Spinal cord (tissue), 10 donors: Measurements from ENCODE around the gene GRAP. TPM values are rescaled to one million over a fixed set of nuclear protein-coding genes. Genes with fewer than 3 reads are reported as not detected.

Source experiments
- DNase-seq, 6 donors: peaks; one replicate each; pipeline versions ENCODE4 v3.0.0 to v3.0.0-alpha.2; 2013 to 2015; ENCODE audit warnings: low spot score in 6 of 6, low read depth in 4 of 6
- H3K27ac ChIP-seq: one replicate; pipeline ENCODE4 v1.5.1; 2013; ENCODE audit warnings: low read depth, low read length, control low read depth
- H3K27me3 ChIP-seq: one replicate; pipeline ENCODE4 v1.6.1; 2013; ENCODE audit warnings: low read length; ENCODE audit not compliant: control insufficient read depth, insufficient read depth
- H3K36me3 ChIP-seq: one replicate; pipeline ENCODE4 v1.6.1; 2013; ENCODE audit warnings: low read length; ENCODE audit not compliant: control insufficient read depth, insufficient read depth
- H3K4me1 ChIP-seq: one replicate; pipeline ENCODE4 v1.6.1; 2013; ENCODE audit warnings: low read length; ENCODE audit not compliant: control insufficient read depth, insufficient read depth
- H3K4me3 ChIP-seq: one replicate; pipeline ENCODE4 v1.5.1; 2013; ENCODE audit warnings: low read depth, low read length, control low read depth
- H3K9me3 ChIP-seq: one replicate; pipeline ENCODE4 v1.6.1; 2013; ENCODE audit warnings: low read length; ENCODE audit not compliant: control insufficient read depth, insufficient read depth
- WGBS: methylation state at CpG from one replicate; pipeline ENCODE4 v1.1.5; 2013; ENCODE audit warnings: missing lambda C conversion rate; ENCODE audit not compliant: insufficient coverage; 5-methylcytosine and 5-hydroxymethylcytosine counted together
- polyA plus RNA-seq, 2 donors: library from polyadenylated mRNA; unstranded; fragments of 120-200 nt; gene quantifications; one replicate each; pipeline ENCODE4 v1.2.1, GENCODE V29; 2013; ENCODE audit not compliant: insufficient read length in 2 of 2
- total RNA-seq, 2 donors: library from RNA; depleted of rRNA in 1 of 2; stranded (reverse); fragments of 120-200 nt in 1 of 2; fragments of >200 nt in 1 of 2; gene quantifications; one replicate each; pipeline versions ENCODE4 v1.2.3 to v1.2.4, GENCODE V29; 2013 to 2014
- donor health status: healthy.

Gene GRAP
- total and polyA plus RNA-seq, 4 donors, result 3.7 to 6.5 (median 5.3) TPM

DNA sequence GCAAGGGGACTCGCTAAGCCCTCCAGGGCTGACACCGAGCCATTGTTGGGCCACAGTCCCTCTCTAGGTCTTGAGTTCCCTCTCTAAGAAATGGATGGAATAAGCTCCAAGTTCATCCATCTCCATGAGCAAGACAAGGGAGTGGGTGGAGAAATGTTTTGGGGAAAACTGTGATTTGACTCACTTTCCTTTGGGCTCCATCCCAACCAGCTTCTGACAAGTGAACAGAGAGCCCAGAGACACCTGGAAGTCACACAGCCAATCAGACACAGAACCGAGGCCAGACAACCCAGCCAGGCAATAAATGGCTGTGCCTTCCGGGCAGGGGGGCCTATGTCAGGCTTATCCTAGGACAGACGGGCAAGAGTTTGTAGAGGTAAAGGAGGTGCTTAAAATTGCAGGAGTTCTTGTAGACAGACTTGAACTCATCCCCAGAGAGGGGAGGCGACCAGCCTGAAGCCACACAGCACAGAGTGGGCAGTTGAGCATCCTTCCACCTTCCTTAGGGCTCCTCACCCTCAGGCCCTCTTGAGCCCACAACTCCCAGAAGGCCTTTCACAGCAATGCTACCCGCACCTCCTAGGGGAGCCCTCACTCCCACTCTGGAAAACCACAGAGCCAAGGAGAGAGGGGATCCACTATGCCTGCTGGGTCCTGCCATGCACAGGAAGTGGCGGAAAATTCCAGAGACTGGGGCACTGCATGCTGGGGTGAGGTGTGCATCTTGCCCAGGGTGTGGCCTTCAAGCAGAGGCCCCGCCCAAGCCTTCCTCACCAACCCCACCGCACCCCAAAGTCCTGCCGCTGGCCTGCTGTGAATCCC, 32.7 kb downstream of the GRAP start:
- Histone ChIP-seq H3K27me3 (no peaks in the 10 kb centered on the region), H3K4me3 (no peak overlapping the region), H3K9me3 (no peaks in the 10 kb centered on the region), H3K36me3 (no peaks in the 10 kb centered on the region), H3K4me1 (peaks cover under 1% of the 10 kb centered on the region), H3K27ac (no peak overlapping the region)
- 90% methylated on average over 7 of the region's 11 CpGs for WGBS
- DNase-seq, result no peak

DNA sequence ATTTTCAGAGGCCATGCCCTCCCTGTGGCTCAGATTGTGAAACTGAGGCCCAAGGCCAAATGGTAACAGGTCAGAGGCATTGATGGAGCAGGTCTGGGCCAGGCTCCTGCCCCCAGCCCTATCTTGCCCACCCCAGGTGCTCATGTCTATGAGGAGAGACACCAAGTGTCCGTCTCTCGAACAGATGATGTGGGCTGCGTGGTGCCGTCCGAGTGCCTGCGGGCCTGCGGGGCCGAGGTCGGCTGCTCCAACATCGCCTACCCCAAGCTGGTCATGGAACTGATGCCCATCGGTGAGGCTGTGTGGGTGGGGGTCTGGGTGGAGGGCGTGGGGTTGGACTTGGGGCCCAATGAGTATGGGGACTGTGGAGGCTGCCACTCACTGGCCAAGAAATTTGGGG, 33.5 kb downstream of the GRAP start:
- no peak overlapping the region for H3K4me3 ChIP-seq
- H3K36me3 ChIP-seq, result no peaks in the 10 kb centered on the region
- H3K9me3 ChIP-seq, result no peaks in the 10 kb centered on the region
- DNase-seq, result no peak
- no peaks in the 10 kb centered on the region for H3K27me3 ChIP-seq
- WGBS, result 100% methylated on average over 11 of the region's 12 CpGs
- H3K4me1 ChIP-seq, result no peaks in the 10 kb centered on the region
- H3K27ac ChIP-seq, result no peak overlapping the region

DNA sequence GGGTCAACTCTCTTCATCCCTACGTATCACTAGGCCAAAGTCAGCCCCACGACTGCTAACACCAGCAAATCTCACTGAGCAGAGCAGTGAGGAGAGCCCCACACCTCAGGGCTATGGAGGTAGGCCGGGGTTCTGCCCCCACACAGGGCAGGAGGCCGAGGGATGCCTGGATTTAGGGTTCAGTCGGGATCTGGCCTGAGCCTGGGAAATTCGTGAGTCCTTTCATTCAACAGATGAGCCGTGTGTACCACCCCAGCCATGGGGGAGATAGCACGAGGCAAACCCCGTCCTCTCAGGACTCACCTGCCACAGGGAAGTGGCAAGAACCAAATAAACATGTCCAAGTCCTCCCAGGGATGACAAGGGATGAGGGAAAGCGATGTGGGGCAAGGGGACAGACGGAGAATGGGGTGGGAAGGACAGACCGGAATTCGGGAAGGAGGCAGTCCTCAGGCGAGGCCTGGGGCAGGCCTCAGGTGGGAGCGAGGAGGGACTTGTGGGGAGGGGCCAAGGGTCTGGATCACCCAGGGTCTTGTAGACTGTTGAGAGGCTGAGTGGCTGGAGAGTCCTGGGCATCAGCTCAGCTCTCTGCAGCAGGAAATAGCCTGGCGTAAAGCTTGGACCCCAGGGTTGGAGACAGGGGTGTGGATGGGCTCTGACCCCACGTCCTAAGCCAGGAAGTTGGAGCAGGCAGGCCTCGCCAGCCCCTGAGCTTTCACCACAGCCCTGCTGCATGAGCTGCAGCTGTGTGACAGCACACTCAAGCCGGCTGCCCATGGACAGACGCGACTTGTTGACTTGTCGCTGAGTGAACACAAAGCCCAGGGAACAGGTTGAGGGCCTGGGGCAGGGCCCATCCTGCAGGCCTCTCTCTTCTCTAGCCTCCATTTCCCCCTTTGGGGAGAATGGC, 34.3 kb downstream of the GRAP start:
- no peaks in the 10 kb centered on the region for H3K36me3 ChIP-seq
- H3K9me3 ChIP-seq, result no peaks in the 10 kb centered on the region
- H3K4me1 ChIP-seq, result no peaks in the 10 kb centered on the region
- H3K27ac ChIP-seq, result no peak overlapping the region
- H3K27me3 ChIP-seq, result no peaks in the 10 kb centered on the region
- WGBS, result 84% methylated on average over 21 of the region's 22 CpGs
- no peak for DNase-seq
- no peak overlapping the region for H3K4me3 ChIP-seq

- DNase-seq, result no peak
- H3K4me3 ChIP-seq, result no peak overlapping the region
- no peaks in the 10 kb centered on the region for H3K27me3 ChIP-seq
- no peaks in the 10 kb centered on the region for H3K4me1 ChIP-seq
- no peak overlapping the region for H3K27ac ChIP-seq
- WGBS, result 76% methylated on average over 6 of the region's 6 CpGs
- H3K36me3 ChIP-seq, result no peaks in the 10 kb centered on the region
- no peaks in the 10 kb centered on the region for H3K9me3 ChIP-seq
Measured at GRCh38 chr17:19011581-19011980, 35.2 kb downstream of the GRAP start.

GRCh38 chr17:19010729-19011505, 35.8 kb downstream of the GRAP start:
- Histone ChIP-seq H3K9me3 (no peaks in the 10 kb centered on the region), H3K4me3 (no peak overlapping the region), H3K27me3 (peaks cover under 1% of the 10 kb centered on the region), H3K4me1 (no peaks in the 10 kb centered on the region), H3K36me3 (no peaks in the 10 kb centered on the region), H3K27ac (no peak overlapping the region)
- DNase-seq, result no peak
- 80% methylated on average over 9 of the region's 11 CpGs for WGBS

GRCh38 chr17:19009970-19010369, 36.8 kb downstream of the GRAP start:
- Histone ChIP-seq H3K4me1 (peaks cover 4% of the 10 kb centered on the region), H3K9me3 (no peaks in the 10 kb centered on the region), H3K27me3 (peaks cover 10% of the 10 kb centered on the region), H3K27ac (no peak overlapping the region), H3K36me3 (no peaks in the 10 kb centered on the region), H3K4me3 (no peak overlapping the region)
- DNase-seq, result no peak
- WGBS, result 83% methylated on average over 12 of the region's 12 CpGs

DNA sequence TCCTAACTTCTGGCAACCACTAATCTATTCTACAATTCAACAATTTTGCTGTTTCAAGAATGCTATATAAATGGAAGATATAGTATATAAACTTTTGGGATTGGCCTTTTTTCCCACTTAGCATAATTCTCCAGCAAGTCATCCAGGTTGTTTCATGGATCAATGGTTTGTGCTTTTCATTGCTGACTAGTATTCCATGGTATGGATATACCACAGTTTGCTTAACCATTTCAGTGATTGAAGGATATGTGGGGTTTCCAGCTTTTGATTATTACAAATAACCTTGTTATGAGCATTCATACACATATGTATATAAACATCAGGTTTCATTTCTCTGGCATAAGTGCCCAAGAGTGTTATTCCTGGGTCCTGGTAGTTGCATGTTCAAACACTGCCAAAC, 40.1 kb downstream of the GRAP start:
- Histone ChIP-seq H3K27me3 (peaks cover 31% of the 10 kb centered on the region), H3K27ac (no peak overlapping the region), H3K9me3 (no peaks in the 10 kb centered on the region), H3K4me3 (no peak overlapping the region), H3K36me3 (no peaks in the 10 kb centered on the region), H3K4me1 (peaks cover 17% of the 10 kb centered on the region)
- DNase-seq, result no peak

DNA sequence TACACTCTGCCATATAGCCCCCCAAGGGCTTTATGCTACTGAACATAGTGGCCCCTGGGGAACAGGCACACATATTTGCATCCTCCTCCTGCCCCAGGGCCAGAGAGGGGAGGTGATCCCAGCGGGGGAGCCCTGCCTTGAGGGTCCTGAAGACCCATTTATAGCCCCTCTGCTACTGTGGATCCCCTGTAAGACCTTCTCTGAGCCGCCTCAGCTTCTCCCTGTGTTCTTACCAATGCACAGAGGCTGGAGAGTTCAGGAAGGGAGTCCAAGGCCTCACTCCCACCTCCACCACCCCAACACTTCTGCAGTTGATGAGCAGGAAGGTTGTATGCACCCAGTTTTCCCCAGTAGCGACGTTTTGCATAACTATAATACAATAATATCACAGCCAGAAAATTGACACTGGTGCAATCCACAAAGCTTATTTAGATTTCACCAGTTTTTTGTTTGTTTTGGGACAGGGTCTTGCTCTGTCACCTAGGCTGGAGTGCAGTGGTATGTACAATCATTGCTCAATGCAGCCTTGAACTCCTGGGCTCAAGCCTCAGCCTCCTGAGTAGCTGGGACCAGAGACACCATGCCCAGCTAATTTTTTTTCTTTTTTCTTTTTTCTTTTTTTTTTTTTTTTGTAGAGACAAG, 40.8 kb downstream of the GRAP start:
- 100% methylated on average over 1 of the region's 4 CpGs for WGBS
- Histone ChIP-seq H3K4me3 (no peak overlapping the region), H3K9me3 (no peaks in the 10 kb centered on the region), H3K27ac (no peak overlapping the region), H3K27me3 (peaks cover 31% of the 10 kb centered on the region), H3K36me3 (no peaks in the 10 kb centered on the region), H3K4me1 (peaks cover 17% of the 10 kb centered on the region)
- no peak for DNase-seq

DNA sequence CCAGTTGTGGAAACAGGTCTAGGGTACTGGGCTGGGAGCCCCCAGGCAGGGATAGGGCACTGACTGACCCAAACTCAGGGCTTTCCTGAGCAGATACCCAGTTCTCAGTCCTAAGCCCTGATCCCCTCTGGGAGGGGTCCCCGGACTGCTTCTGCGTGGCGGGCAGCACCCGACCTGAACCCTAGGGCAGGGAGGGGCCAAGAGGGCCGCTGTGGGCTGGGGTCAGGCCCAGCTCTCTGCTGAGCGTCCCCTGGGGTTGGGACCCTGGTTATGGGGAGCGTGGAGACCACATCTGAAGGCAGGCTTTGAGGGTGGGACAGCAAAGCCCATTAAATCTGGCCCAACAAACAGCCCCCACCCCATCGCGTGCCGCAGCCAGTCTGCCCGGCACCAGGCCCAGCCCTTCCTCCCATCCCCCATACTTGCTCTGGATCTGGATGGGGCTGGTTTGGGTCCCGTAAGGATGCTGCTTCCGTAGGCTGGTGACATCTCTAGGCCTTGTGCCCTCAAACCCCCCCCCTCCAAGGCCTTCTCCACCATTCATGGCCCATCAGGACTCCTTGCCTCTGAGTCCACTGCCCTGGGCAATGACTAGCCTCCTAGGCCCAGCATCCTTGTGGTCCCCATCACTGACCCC, 41.5 kb downstream of the GRAP start:
- Histone ChIP-seq H3K9me3 (no peaks in the 10 kb centered on the region), H3K4me1 (peaks cover 17% of the 10 kb centered on the region), H3K27me3 (peaks cover 31% of the 10 kb centered on the region), H3K27ac (no peak overlapping the region), H3K36me3 (peaks cover 3% of the 10 kb centered on the region), H3K4me3 (no peak overlapping the region)
- 66% methylated on average over 10 of the region's 13 CpGs for WGBS
- DNase-seq, result no peak
